Fibroblast of mammary gland (primary cell): ENCODE results near the gene BTG2.

Source experiments
- DNase-seq: peaks from one replicate; pipeline ENCODE4 v3.0.0-alpha.2; 2010; ENCODE audit warnings: low read depth
- H3K4me3 ChIP-seq: 2 replicates; pipeline ENCODE4 v1.5.1; 2011; ENCODE audit warnings: low read depth, mild to moderate bottlenecking, low read length, moderate library complexity; ENCODE audit not compliant: control insufficient read depth
- CTCF ChIP-seq: conservative IDR thresholded peaks from 2 replicates; pipeline ENCODE4 v1.5.1; 2011; ENCODE audit warnings: low read depth, low read length, inconsistent platforms; ENCODE audit not compliant: control insufficient read depth, insufficient read depth

Gene BTG2

GRCh38 chr1:203325418-203326091 lies 20.2 kb downstream of the BTG2 start:
- TF ChIP-seq CTCF: no peak
- DNase-seq: no peak

DNA sequence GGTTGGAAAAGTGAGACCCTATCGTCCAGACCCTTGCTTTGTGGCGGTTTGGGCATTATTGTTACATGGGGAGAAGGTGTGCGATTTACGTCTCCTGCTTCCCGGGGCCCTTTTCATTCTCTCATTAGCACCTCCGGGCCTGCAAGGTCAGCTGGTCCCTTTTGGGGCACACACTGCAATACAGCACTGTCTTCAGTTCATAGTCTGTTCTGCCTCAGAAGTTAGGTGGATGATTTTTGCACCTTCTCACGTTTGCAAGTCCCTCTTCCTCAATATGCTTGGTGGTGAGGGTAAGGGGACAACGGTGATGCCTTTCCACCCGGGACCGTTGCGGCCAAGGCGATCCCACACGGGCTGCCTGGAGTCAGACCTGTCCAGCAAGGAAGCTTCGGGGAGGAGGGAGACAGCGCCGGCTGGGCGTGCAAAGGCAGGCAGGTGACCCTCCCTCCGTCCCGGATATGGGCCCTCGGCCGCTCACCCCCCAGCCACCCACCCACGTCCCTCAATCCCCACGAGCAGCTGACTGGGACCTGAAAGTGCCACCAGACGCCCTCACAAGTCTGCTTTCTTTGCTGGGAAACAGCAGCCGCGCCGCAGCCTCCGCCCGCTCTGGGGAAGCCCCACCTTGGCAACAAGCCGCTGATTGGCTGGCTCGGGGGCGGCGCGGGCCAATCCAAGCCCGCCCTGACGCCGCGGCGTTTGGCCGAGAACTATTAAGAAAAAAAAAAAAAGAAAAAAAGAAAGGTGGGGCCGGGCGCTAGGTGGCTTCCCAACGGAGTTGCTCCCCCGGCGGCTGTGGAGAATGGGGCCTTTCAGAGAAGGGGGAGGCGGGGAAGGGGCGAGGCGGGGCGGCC lies 21.7 kb downstream of the BTG2 start:
- no peak for TF ChIP-seq CTCF
- H3K4me3 ChIP-seq: peak overlapping the region; percentile 50
- peak; percentile 74 for DNase-seq

More at GRCh38 chr1:203325418-203326091, 20.2 kb downstream of the BTG2 start:
- no peak overlapping the region for H3K4me3 ChIP-seq

DNA sequence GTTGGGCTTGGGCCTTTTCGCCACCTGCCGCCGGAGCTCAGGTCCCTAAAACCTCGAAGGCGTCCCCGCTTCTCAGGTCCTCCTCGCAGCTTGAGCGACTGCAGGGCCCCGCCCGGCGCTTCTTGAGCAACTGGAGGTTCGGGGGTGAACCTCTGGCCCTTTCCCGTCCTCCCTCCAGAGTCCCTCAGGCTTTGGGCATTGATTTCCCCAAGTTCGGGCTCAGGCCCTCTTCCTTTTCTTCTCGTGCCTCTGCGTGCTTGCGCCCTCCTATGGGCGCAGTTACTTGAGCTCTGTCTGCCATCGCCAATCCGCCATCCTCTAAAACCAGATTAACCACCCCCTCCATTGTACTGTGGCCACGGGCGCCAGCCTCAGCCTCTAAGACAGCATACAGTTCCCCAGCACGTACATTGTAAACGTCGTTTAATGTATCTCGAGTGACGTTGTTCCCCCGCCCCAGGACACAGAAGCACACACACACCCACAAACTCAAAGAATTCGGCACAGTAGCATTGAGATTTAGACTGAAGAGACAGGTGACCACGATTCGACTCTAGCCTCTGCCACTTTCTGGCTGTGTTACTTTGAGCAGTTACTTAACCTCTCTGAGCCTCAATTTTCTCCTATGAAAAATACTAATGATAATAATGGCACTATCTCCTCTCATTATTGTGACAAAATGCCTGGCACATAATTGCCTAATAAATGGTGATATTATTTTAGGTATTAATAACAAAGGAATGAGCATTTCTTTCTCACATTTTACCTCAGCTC lies 22.6 kb downstream of the BTG2 start:
- peak; percentile 44 for DNase-seq
- H3K4me3 ChIP-seq: peak overlapping the region; percentile 50
- TF ChIP-seq CTCF: peak; percentile 36

DNA sequence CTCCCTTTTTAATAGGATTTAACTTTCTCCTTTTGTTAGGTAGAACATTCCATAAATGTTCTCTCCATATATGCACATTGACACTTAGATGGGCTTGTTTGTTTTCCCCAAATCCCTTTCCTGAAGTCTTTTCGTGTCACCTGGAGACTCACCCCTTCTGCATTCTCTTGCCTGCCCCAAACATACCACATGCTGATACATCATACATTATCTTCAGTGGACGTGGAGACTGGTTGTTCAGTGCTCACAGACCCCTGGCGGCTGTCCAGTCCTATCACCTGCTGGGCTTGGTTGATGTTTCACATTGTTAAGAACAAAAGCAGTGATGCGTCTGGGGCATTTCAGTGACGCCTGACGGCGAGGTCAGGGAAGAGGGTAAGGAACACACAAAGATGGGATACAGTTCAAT lies 23.4 kb downstream of the BTG2 start:
- no peak for DNase-seq
- no peak for TF ChIP-seq CTCF
- H3K4me3 ChIP-seq: no peak overlapping the region

- no peak for TF ChIP-seq CTCF
- no peak for DNase-seq
- no peak overlapping the region for H3K4me3 ChIP-seq
Measured at GRCh38 chr1:203331224-203331623, 25.9 kb downstream of the BTG2 start.

- H3K4me3 ChIP-seq: no peak overlapping the region
- DNase-seq: no peak
- TF ChIP-seq CTCF: no peak
Measured at GRCh38 chr1:203335503-203335902, 30.2 kb downstream of the BTG2 start.
